Measurements from ENCODE around the gene ERBIN.

ERBIN gene

GRCh38 chr5:65981548-65981947 lies 55.2 kb downstream of the ERBIN start:
- H3K4me3 ChIP-seq (ENCODE audit: low read depth in 1 of 2, low read length in 2 of 2) = no peak overlapping the region
- peaks cover 4 to 5% of the 10 kb centered on the region in 2 donors for H3K4me1 ChIP-seq (ENCODE audit: control insufficient read depth in 1 of 2, insufficient read depth in 2 of 2, low read length in 2 of 2)
- H3K9me3 ChIP-seq (ENCODE audit: control insufficient read depth in 1 of 2, low read length in 2 of 2) = no peaks in the 10 kb centered on the region
- H3K27me3 ChIP-seq (ENCODE audit: control insufficient read depth in 1 of 2, insufficient read depth in 2 of 2, low read length in 2 of 2) = no peaks in the 10 kb centered on the region
- H3K27ac ChIP-seq (ENCODE audit: low read depth, low read length) = no peak overlapping the region
- H3K36me3 ChIP-seq (ENCODE audit: control insufficient read depth in 1 of 2, insufficient read depth in 2 of 2, low read length in 2 of 2) = no peaks in the 10 kb centered on the region
- no peak overlapping the region for H3K9ac ChIP-seq (ENCODE audit: low read depth in 1 of 2, low read length in 2 of 2)

DNA sequence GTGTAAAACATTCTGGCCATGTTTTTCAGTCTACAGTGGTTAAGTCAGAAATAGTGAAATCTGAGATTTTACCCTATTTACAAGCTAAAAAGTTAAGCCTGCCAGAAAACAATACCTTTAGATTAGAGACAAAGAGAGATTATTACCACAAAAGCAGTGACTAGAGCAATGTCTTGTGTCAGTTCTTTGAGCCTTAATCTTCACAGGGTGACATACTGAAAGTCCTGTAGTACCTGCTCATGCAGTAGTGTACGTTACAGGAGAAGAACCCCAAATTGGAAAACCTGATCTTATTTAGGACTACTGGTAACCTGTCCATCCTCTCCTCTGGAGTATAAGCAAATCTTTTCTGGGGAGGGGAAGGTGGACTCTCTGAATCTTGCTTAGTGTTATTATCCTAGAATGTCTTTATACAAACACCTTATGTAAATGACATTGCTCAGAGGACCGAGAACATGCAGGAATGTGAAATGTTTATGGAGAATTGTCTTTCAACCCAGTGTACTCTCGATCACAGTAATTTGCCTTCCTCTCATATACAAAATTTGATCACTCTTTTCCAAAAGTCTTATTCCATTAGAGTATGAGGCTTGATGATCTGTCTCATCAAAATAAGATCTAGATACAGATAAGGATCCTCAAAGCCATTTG lies 55.7 kb downstream of the ERBIN start:
- H3K9me3 ChIP-seq (ENCODE audit: control insufficient read depth in 1 of 2, low read length in 2 of 2) = no peaks in the 10 kb centered on the region
- peaks cover 4 to 5% of the 10 kb centered on the region in 2 donors for H3K4me1 ChIP-seq (ENCODE audit: control insufficient read depth in 1 of 2, insufficient read depth in 2 of 2, low read length in 2 of 2)
- no peaks in the 10 kb centered on the region for H3K36me3 ChIP-seq (ENCODE audit: control insufficient read depth in 1 of 2, insufficient read depth in 2 of 2, low read length in 2 of 2)
- no peaks in the 10 kb centered on the region for H3K27me3 ChIP-seq (ENCODE audit: control insufficient read depth in 1 of 2, insufficient read depth in 2 of 2, low read length in 2 of 2)
- H3K4me3 ChIP-seq (ENCODE audit: low read depth in 1 of 2, low read length in 2 of 2) = no peak overlapping the region
- no peak overlapping the region for H3K27ac ChIP-seq (ENCODE audit: low read depth, low read length)
- no peak overlapping the region for H3K9ac ChIP-seq (ENCODE audit: low read depth in 1 of 2, low read length in 2 of 2)

DNA sequence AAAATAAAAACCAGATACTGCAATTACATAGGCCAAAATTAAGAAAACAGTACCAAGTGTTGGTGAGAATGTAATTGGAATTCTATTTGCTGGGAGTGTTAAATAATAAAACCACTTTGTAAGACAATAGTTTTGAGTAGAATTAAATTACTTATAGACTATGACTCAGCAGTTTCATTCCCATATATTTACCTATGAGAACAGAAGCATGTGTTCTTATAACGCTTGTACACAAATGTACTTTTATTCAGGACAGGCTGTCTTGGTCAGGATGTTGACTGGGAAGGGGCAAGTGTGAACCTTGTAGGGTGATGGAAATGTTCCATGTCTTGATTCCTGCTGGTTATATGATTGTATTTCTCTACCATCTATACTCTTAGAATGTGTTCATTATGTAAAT lies 56.3 kb downstream of the ERBIN start:
- Histone ChIP-seq H3K4me1 (ENCODE audit: control insufficient read depth in 1 of 2, insufficient read depth in 2 of 2, low read length in 2 of 2) (peaks cover 4 to 5% of the 10 kb centered on the region in 2 donors), H3K27me3 (ENCODE audit: control insufficient read depth in 1 of 2, insufficient read depth in 2 of 2, low read length in 2 of 2) (no peaks in the 10 kb centered on the region), H3K9ac (ENCODE audit: low read depth in 1 of 2, low read length in 2 of 2) (no peak overlapping the region), H3K9me3 (ENCODE audit: control insufficient read depth in 1 of 2, low read length in 2 of 2) (no peaks in the 10 kb centered on the region), H3K27ac (ENCODE audit: low read depth, low read length) (no peak overlapping the region), H3K4me3 (ENCODE audit: low read depth in 1 of 2, low read length in 2 of 2) (no peak overlapping the region), H3K36me3 (ENCODE audit: control insufficient read depth in 1 of 2, insufficient read depth in 2 of 2, low read length in 2 of 2) (no peaks in the 10 kb centered on the region)

GRCh38 chr5:65984098-65984885 lies 57.9 kb downstream of the ERBIN start:
- H3K27ac ChIP-seq (ENCODE audit: low read depth, low read length) = no peak overlapping the region
- no peaks in the 10 kb centered on the region for H3K9me3 ChIP-seq (ENCODE audit: control insufficient read depth in 1 of 2, low read length in 2 of 2)
- no peaks in the 10 kb centered on the region for H3K27me3 ChIP-seq (ENCODE audit: control insufficient read depth in 1 of 2, insufficient read depth in 2 of 2, low read length in 2 of 2)
- H3K36me3 ChIP-seq (ENCODE audit: control insufficient read depth in 1 of 2, insufficient read depth in 2 of 2, low read length in 2 of 2) = no peaks in the 10 kb centered on the region
- peaks cover 4 to 5% of the 10 kb centered on the region in 2 donors for H3K4me1 ChIP-seq (ENCODE audit: control insufficient read depth in 1 of 2, insufficient read depth in 2 of 2, low read length in 2 of 2)
- no peak overlapping the region for H3K4me3 ChIP-seq (ENCODE audit: low read depth in 1 of 2, low read length in 2 of 2)
- H3K9ac ChIP-seq (ENCODE audit: low read depth in 1 of 2, low read length in 2 of 2) = no peak overlapping the region

DNA sequence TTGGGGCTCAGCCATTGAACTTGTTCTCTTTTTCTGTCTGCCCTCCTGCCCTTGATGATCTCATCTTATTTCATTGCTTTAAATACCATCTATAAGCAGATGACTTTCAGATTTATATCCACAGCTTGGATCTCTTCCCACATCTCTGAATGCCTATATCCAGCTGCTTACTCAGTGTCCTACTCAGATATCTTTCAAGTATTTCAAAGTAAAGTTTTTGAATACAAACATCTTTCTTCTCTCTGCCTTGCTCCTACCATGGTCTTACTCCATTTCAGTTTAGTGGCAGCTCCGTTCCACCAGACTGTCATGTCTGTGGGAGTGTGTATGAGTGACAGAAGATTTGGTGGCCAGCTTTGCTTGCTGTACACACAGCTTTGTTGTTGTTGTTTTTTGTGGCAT lies 59.7 kb downstream of the ERBIN start:
- Histone ChIP-seq H3K27me3 (ENCODE audit: control insufficient read depth in 1 of 2, insufficient read depth in 2 of 2, low read length in 2 of 2) (no peaks in the 10 kb centered on the region), H3K27ac (ENCODE audit: low read depth, low read length) (no peak overlapping the region), H3K4me1 (ENCODE audit: control insufficient read depth in 1 of 2, insufficient read depth in 2 of 2, low read length in 2 of 2) (peaks cover 4 to 5% of the 10 kb centered on the region in 2 donors), H3K9me3 (ENCODE audit: control insufficient read depth in 1 of 2, low read length in 2 of 2) (no peaks in the 10 kb centered on the region), H3K9ac (ENCODE audit: low read depth in 1 of 2, low read length in 2 of 2) (no peak overlapping the region), H3K4me3 (ENCODE audit: low read depth in 1 of 2, low read length in 2 of 2) (no peak overlapping the region), H3K36me3 (ENCODE audit: control insufficient read depth in 1 of 2, insufficient read depth in 2 of 2, low read length in 2 of 2) (no peaks in the 10 kb centered on the region)

DNA sequence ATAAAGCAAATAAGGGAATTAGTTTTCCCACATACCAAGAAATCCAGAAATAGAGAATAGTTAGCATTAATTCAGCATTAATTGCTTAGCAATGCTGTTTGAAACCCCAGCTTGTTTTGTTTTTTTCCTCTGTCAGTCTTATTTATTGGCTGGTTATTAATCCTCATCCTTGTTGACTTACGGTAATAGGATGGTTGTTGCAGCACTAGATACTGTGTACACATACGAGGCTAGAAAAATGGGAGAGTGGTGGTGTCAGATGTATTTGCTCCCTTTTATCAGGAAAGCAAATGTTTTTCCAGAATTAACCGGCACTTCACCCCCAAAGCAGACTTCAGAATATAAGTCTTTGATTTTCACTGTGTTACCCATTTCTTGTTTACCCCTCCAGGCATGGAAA lies 60.4 kb downstream of the ERBIN start:
- H3K4me3 ChIP-seq (ENCODE audit: low read depth in 1 of 2, low read length in 2 of 2) = no peak overlapping the region
- H3K4me1 ChIP-seq (ENCODE audit: control insufficient read depth in 1 of 2, insufficient read depth in 2 of 2, low read length in 2 of 2) = peaks cover 4 to 5% of the 10 kb centered on the region in 2 donors
- H3K27me3 ChIP-seq (ENCODE audit: control insufficient read depth in 1 of 2, insufficient read depth in 2 of 2, low read length in 2 of 2) = no peaks in the 10 kb centered on the region
- no peaks in the 10 kb centered on the region for H3K9me3 ChIP-seq (ENCODE audit: control insufficient read depth in 1 of 2, low read length in 2 of 2)
- no peaks in the 10 kb centered on the region for H3K36me3 ChIP-seq (ENCODE audit: control insufficient read depth in 1 of 2, insufficient read depth in 2 of 2, low read length in 2 of 2)
- no peak overlapping the region for H3K9ac ChIP-seq (ENCODE audit: low read depth in 1 of 2, low read length in 2 of 2)
- H3K27ac ChIP-seq (ENCODE audit: low read depth, low read length) = no peak overlapping the region

GRCh38 chr5:65987982-65988381 lies 61.6 kb downstream of the ERBIN start:
- H3K27me3 ChIP-seq (ENCODE audit: control insufficient read depth in 1 of 2, insufficient read depth in 2 of 2, low read length in 2 of 2) = no peaks in the 10 kb centered on the region
- no peak overlapping the region for H3K27ac ChIP-seq (ENCODE audit: low read depth, low read length)
- no peaks in the 10 kb centered on the region for H3K36me3 ChIP-seq (ENCODE audit: control insufficient read depth in 1 of 2, insufficient read depth in 2 of 2, low read length in 2 of 2)
- no peaks in the 10 kb centered on the region for H3K9me3 ChIP-seq (ENCODE audit: control insufficient read depth in 1 of 2, low read length in 2 of 2)
- no peak overlapping the region for H3K4me3 ChIP-seq (ENCODE audit: low read depth in 1 of 2, low read length in 2 of 2)
- no peak overlapping the region for H3K9ac ChIP-seq (ENCODE audit: low read depth in 1 of 2, low read length in 2 of 2)
- H3K4me1 ChIP-seq (ENCODE audit: control insufficient read depth in 1 of 2, insufficient read depth in 2 of 2, low read length in 2 of 2) = peaks cover 4 to 5% of the 10 kb centered on the region in 2 donors

- H3K27me3 ChIP-seq (ENCODE audit: control insufficient read depth in 1 of 2, insufficient read depth in 2 of 2, low read length in 2 of 2) = no peaks in the 10 kb centered on the region
- H3K4me3 ChIP-seq (ENCODE audit: low read depth in 1 of 2, low read length in 2 of 2) = no peak overlapping the region
- H3K27ac ChIP-seq (ENCODE audit: low read depth, low read length) = no peak overlapping the region
- no peaks in the 10 kb centered on the region for H3K9me3 ChIP-seq (ENCODE audit: control insufficient read depth in 1 of 2, low read length in 2 of 2)
- no peaks in the 10 kb centered on the region for H3K36me3 ChIP-seq (ENCODE audit: control insufficient read depth in 1 of 2, insufficient read depth in 2 of 2, low read length in 2 of 2)
- no peak overlapping the region for H3K9ac ChIP-seq (ENCODE audit: low read depth in 1 of 2, low read length in 2 of 2)
- peaks cover 3 to 5% of the 10 kb centered on the region in 2 donors for H3K4me1 ChIP-seq (ENCODE audit: control insufficient read depth in 1 of 2, insufficient read depth in 2 of 2, low read length in 2 of 2)
Observed at GRCh38 chr5:65989158-65989557, 62.8 kb downstream of the ERBIN start.

GRCh38 chr5:65992630-65993029 lies 66.3 kb downstream of the ERBIN start:
- Histone ChIP-seq H3K9me3 (ENCODE audit: control insufficient read depth in 1 of 2, low read length in 2 of 2) (no peaks in the 10 kb centered on the region), H3K36me3 (ENCODE audit: control insufficient read depth in 1 of 2, insufficient read depth in 2 of 2, low read length in 2 of 2) (peaks cover 0 to 1% of the 10 kb centered on the region in 2 donors), H3K9ac (ENCODE audit: low read depth in 1 of 2, low read length in 2 of 2) (no peak overlapping the region), H3K27ac (ENCODE audit: low read depth, low read length) (no peak overlapping the region), H3K27me3 (ENCODE audit: control insufficient read depth in 1 of 2, insufficient read depth in 2 of 2, low read length in 2 of 2) (no peaks in the 10 kb centered on the region), H3K4me3 (ENCODE audit: low read depth in 1 of 2, low read length in 2 of 2) (no peak overlapping the region), H3K4me1 (ENCODE audit: control insufficient read depth in 1 of 2, insufficient read depth in 2 of 2, low read length in 2 of 2) (no peaks in the 10 kb centered on the region)

- Histone ChIP-seq H3K27me3 (ENCODE audit: control insufficient read depth in 1 of 2, insufficient read depth in 2 of 2, low read length in 2 of 2) (no peaks in the 10 kb centered on the region), H3K9me3 (ENCODE audit: control insufficient read depth in 1 of 2, low read length in 2 of 2) (no peaks in the 10 kb centered on the region), H3K9ac (ENCODE audit: low read depth in 1 of 2, low read length in 2 of 2) (no peak overlapping the region), H3K4me3 (ENCODE audit: low read depth in 1 of 2, low read length in 2 of 2) (no peak overlapping the region), H3K36me3 (ENCODE audit: control insufficient read depth in 1 of 2, insufficient read depth in 2 of 2, low read length in 2 of 2) (peaks cover 0 to 3% of the 10 kb centered on the region in 2 donors), H3K4me1 (ENCODE audit: control insufficient read depth in 1 of 2, insufficient read depth in 2 of 2, low read length in 2 of 2) (no peaks in the 10 kb centered on the region), H3K27ac (ENCODE audit: low read depth, low read length) (no peak overlapping the region)
Observed at GRCh38 chr5:65994117-65994786, 67.9 kb downstream of the ERBIN start.

Measured in duodenal mucosa (tissue), 2 donors.